MCF 10A (cell line): ENCODE data around the gene VPS25. TPM values are rescaled to one million over a fixed set of nuclear protein-coding genes. Genes with fewer than 3 reads are reported as not detected.

Source experiments
- BruUV-seq: library from RNA; stranded (reverse); fragments of 400-500 nt; replicated peaks from 2 replicates; lab custom pipeline; 2021; lab: Mats Ljungman, UMichigan
- CTCF ChIA-PET: fragments of 300-600 bp; sonication (Branson Sonifier 250); formaldehyde crosslinking; extraction: SDS; loops from one replicate; lab custom pipeline; 2021; ENCODE audit warnings: antibody characterized with exemption, inconsistent platforms; lab: Yijun Ruan, JAX
- POLR2A ChIA-PET: fragments of 300-600, 350-650 bp; sonication (Branson Sonifier 250); formaldehyde crosslinking; extraction: SDS; loops from one replicate; lab custom pipeline; 2020; ENCODE audit warnings: antibody characterized with exemption, inconsistent platforms; lab: Yijun Ruan, JAX
- DNase-seq: peaks from one replicate; pipeline ENCODE4 v3.0.0-alpha.2; 2018; ENCODE audit not compliant: unreplicated experiment
- H3K27ac Mint-ChIP-seq: one replicate; pipeline ENCODE4 v1.8.0; 2022; ENCODE audit warnings: mild to moderate bottlenecking, low read depth, mixed read lengths; ENCODE audit not compliant: unreplicated experiment
- H3K27me3 Mint-ChIP-seq: one replicate; pipeline ENCODE4 v1.8.0; 2022; ENCODE audit warnings: mixed read lengths; ENCODE audit not compliant: insufficient read depth, unreplicated experiment
- H3K36me3 Mint-ChIP-seq: one replicate; pipeline ENCODE4 v1.8.0; 2022; ENCODE audit warnings: mild to moderate bottlenecking, moderate library complexity, mixed read lengths; ENCODE audit not compliant: insufficient read depth, unreplicated experiment
- H3K4me1 Mint-ChIP-seq: one replicate; pipeline ENCODE4 v1.8.0; 2022; ENCODE audit warnings: mixed read lengths; ENCODE audit not compliant: insufficient read depth, unreplicated experiment
- H3K4me3 Mint-ChIP-seq: one replicate; pipeline ENCODE4 v1.8.0; 2022; ENCODE audit warnings: mild to moderate bottlenecking, moderate library complexity, mixed read lengths; ENCODE audit not compliant: unreplicated experiment
- H3K9me3 Mint-ChIP-seq: one replicate; pipeline ENCODE4 v1.8.0; 2022; ENCODE audit warnings: mixed read lengths; ENCODE audit not compliant: unreplicated experiment
- CTCF ChIP-seq: fragments of 200-600 bp; IDR thresholded peaks from one replicate; pipeline ENCODE4 v1.8.0; 2022; ENCODE audit warnings: antibody characterized with exemption, mild to moderate bottlenecking; ENCODE audit not compliant: unreplicated experiment
- intact Hi-C: fragments of 100-400 bp; cut with micrococcal nuclease; formaldehyde crosslinking; loops from 2 replicates; pipeline ENCODE4 v1.14.1; 2022
- total RNA-seq: library from RNA; stranded (reverse); gene quantifications from 2 replicates; pipeline ENCODE4 v1.2.3, GENCODE V29; 2022

The VPS25 gene
- total RNA-seq, 1 experiment from 2014 or later = 84.3 TPM

DNA sequence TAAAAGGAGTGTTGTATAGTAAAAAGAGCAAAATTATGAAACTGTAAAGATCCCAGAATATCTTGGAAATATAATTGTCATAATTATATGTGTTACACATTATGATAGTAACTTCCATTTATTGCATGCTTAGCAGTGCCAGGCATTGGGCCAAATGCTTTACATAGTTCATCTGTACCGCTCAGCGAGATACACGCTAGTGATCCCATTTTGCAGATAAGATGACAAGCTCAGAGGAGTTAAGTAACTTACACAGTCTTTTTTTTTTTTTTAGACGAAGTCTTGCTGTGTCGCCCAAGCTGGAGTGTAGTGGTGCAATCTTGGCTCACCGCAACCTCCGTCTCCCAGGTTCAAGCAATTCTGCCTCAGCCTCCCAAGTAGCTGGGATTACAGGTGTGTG, 21.6 kb upstream of the VPS25 start:
- Mint-ChIP-seq H3K4me3 (no peak overlapping the region), H3K27ac (no peak overlapping the region), H3K9me3 (no peaks in the 10 kb centered on the region), H3K27me3 (no peaks in the 10 kb centered on the region), H3K4me1 (peaks cover 7% of the 10 kb centered on the region), H3K36me3 (no peaks in the 10 kb centered on the region)
- intact Hi-C loops = no loop called here
- TF ChIP-seq CTCF = no peak
- BruUV-seq = no TSS peak
- ChIA-PET CTCF (interaction anchor here (1.2 to 4.3 kb wide), 2 partner anchors 9 to 12 kb away, joined by 3 to 23 read pairs; no protein-coding TSS in a partner anchor), POLR2A (interaction anchor here (0.6 to 2.5 kb wide), 2 partner anchors 22 to 198 kb away, joined by 3 to 5 read pairs; partner anchors contain the start of gene VPS25)
- no peak for DNase-seq

GRCh38 chr17:42754782-42755181, 18.5 kb upstream of the VPS25 start:
- H3K4me1 Mint-ChIP-seq = peaks cover 7% of the 10 kb centered on the region
- peaks cover 11% of the 10 kb centered on the region for H3K27me3 Mint-ChIP-seq
- no peak overlapping the region for H3K4me3 Mint-ChIP-seq
- H3K36me3 Mint-ChIP-seq = no peaks in the 10 kb centered on the region
- no peak for TF ChIP-seq CTCF
- CTCF ChIA-PET = interaction anchor here (0.6 to 2.4 kb wide), 6 partner anchors 9 to 811 kb away, joined by 3 to 16 read pairs (median 4); no protein-coding TSS in a partner anchor
- peak; percentile 42 for DNase-seq
- no peaks in the 10 kb centered on the region for H3K9me3 Mint-ChIP-seq
- no peak overlapping the region for H3K27ac Mint-ChIP-seq
- BruUV-seq = no TSS peak
- POLR2A ChIA-PET = interaction anchor here (0.5 to 2.0 kb wide), 4 partner anchors 9 to 66 kb away, joined by 3 to 10 read pairs (median 3); partner anchors contain the start of genes COA3 and VPS25
- intact Hi-C loops = no loop called here

GRCh38 chr17:42759982-42760651, 13.1 kb upstream of the VPS25 start:
- POLR2A ChIA-PET = interaction anchor here (0.5 to 1.0 kb wide), 3 partner anchors 13 to 45 kb away, joined by 3 to 5 read pairs (median 3); partner anchors contain the start of genes COA3 and VPS25
- H3K4me3 Mint-ChIP-seq = no peak overlapping the region
- intact Hi-C loops = no loop called here

More at GRCh38 chr17:42759982-42760651, 13.1 kb upstream of the VPS25 start:
- no peak for TF ChIP-seq CTCF
- CTCF ChIA-PET = interaction anchor here (0.5 to 1.4 kb wide), 9 partner anchors 9 to 335 kb away, joined by 3 to 12 read pairs (median 4); partner anchors contain the start of gene PSMC3IP
- no peak for DNase-seq
- H3K4me1 Mint-ChIP-seq = peaks cover 1% of the 10 kb centered on the region
- no TSS peak for BruUV-seq
- H3K9me3 Mint-ChIP-seq = no peaks in the 10 kb centered on the region
- no peaks in the 10 kb centered on the region for H3K36me3 Mint-ChIP-seq
- no peak overlapping the region for H3K27ac Mint-ChIP-seq
- H3K27me3 Mint-ChIP-seq = peaks cover 20% of the 10 kb centered on the region
